HG02642 (cell line): ENCODE measurements around the gene OR1L4.

Experiments used
- ATAC-seq: cut with Tn5 transposase; IDR thresholded peaks from one replicate; pipeline ENCODE4 v1.9.1; 2021; ENCODE audit warnings: mild to moderate bottlenecking; ENCODE audit not compliant: unreplicated experiment, poor library complexity

The OR1L4 gene

GRCh38 chr9:122723690-122724089, at the start of gene OR1L4:
TSS of gene OR1L4 (plus strand) at chr9:122723990. CDS start at chr9:122723990, 0 bp downstream.
- no peak for ATAC-seq

GRCh38 chr9:122684851-122685250, 38.9 kb upstream of the OR1L4 start:
- no peak for ATAC-seq

GRCh38 chr9:122695696-122696095, 28.1 kb upstream of the OR1L4 start:
- ATAC-seq: no peak

GRCh38 chr9:122718038-122718437, 5.8 kb upstream of the OR1L4 start:
- no peak for ATAC-seq

GRCh38 chr9:122719218-122719617, 4.6 kb upstream of the OR1L4 start:
- no peak for ATAC-seq

GRCh38 chr9:122742003-122742402, 18.2 kb downstream of the OR1L4 start, which contains the start of gene OR1L6:
TSS of gene OR1L6 (plus strand) at chr9:122742303. CDS start at chr9:122749848, 7,545 bp downstream.
- ATAC-seq: no peak

- no peak for ATAC-seq
Measured at GRCh38 chr9:122754825-122755224, 31.0 kb downstream of the OR1L4 start.

GRCh38 chr9:122767817-122768216, 44.0 kb downstream of the OR1L4 start:
- no peak for ATAC-seq
